ENCODE results near the gene APOL3.
"Not testable (repeated sequence)": the region's sequence is repeated elsewhere in the genome, so short reads cannot be mapped to it uniquely, and the experiment has no call there.

APOL3 gene

GRCh38 chr22:36193171-36193570, 32.6 kb upstream of the APOL3 start:
- DNase-seq (ENCODE audit: low read depth), result no peak

GRCh38 chr22:36192542-36192941, 32.0 kb upstream of the APOL3 start:
- peak; percentile 36 for DNase-seq (ENCODE audit: low read depth)

- no peak for DNase-seq (ENCODE audit: low read depth)
Measured at GRCh38 chr22:36191106-36191836, 30.7 kb upstream of the APOL3 start.

- DNase-seq (ENCODE audit: low read depth), result not testable (repeated sequence)
Measured at GRCh38 chr22:36187862-36188261, 27.3 kb upstream of the APOL3 start.

- no peak for DNase-seq (ENCODE audit: low read depth)
Measured at GRCh38 chr22:36185828-36186624, 25.5 kb upstream of the APOL3 start.

GRCh38 chr22:36184433-36185025, 24.0 kb upstream of the APOL3 start:
- DNase-seq (ENCODE audit: low read depth), result peak; percentile 32

DNA sequence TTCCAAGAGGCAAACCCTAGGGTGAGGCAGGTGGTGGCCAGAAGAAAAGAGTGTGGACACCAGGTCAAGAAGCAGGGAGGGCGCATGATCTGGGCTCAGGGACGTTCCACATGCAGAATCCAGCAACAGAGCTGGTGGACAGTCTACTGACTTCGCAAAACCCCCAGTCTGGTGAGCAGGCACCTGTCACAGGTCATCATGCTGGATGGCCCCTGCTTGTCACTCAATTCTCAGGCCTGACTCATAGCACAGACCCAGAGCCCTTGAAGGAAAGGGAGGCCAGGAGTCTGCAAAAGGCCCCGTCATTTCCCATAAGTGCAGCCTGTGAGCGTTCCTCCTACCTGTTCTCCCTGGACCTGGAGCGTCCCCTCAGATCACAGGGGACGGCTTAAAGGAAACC, 22.9 kb upstream of the APOL3 start:
- DNase-seq (ENCODE audit: low read depth), result no peak

DNA sequence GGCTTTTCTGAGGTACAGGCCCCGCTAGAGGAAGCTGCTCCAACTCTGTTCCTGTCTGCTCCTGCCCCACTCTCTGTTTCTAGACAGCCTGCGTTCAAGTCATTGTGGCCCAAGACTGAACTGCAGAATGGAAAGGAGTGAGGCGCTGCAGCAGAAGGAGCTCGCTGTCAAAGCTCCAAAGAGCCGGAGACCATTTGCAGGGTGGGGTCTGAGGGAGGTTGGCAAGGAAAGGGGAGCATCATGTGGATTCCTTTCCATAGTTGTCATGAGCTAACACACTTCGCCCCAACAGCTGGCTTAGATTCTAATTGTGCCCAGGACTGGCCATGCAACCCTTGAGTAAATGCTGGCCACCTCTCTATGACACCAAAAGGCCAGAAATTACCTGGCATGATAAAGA, 22.3 kb upstream of the APOL3 start:
- no peak for DNase-seq (ENCODE audit: low read depth)

GRCh38 chr22:36182056-36182455, 21.5 kb upstream of the APOL3 start:
- peak; percentile 55 for DNase-seq (ENCODE audit: low read depth)

- DNase-seq (ENCODE audit: low read depth), result no peak
Measured at GRCh38 chr22:36180928-36181327, 20.4 kb upstream of the APOL3 start.

DNA sequence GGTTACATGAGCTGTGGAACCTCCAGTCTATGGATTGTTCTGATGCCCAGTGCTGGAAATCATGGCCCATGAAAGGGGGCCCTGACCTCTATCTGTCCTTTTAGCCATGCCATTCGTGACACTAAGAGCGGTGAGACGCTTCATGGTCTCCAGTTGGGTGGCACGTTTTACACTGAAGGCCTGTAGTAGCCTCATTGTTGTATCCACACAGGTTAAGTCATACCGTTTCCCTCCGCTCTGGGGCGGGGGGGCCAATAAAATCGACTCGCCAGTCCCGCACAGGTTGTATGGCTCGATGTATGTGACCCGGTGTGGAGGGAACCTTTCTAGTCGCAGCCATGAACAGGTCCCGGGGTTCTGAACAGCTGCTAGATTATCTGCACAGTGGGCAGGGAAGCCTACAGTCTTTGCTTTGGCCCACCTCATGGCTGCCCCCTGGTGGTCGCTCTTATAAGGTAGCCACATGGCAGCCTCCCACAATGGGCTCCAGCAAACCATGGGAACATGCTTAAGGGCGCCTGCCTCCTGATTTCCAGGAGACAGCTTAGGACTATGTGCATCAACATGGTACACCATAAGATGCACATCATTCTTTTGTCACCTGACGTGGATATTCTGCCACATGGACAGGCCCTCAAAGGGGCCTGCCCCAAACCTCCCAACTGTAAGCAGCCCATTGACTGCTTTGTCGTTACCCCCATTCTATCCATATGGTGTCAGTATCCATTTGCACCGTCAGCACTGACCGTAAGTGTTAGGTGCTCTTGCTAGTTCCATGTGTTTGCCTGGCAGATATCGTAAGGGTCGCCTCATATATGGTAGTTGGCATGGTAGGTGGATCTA, 19.7 kb upstream of the APOL3 start:
- DNase-seq (ENCODE audit: low read depth), result peak; percentile 51

DNA sequence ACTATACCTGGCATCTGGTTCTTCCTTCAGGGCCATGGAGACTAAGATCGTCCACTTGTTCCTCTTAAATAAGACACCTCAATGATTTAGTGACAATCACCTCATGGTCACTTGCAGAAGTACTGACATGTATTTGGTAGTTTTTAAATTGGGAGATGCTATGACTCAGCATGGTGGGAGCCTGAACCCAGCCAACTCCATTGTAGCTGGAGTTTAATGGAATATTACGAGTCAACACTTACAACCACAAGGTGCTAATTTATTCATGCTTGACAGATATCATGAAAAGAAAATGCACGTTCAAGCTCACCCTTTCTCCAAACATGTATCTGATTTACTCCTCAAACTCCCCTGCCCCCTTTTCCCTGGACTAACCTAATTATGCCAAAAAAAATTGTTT, 16.6 kb upstream of the APOL3 start:
- DNase-seq (ENCODE audit: low read depth), result no peak

DNA sequence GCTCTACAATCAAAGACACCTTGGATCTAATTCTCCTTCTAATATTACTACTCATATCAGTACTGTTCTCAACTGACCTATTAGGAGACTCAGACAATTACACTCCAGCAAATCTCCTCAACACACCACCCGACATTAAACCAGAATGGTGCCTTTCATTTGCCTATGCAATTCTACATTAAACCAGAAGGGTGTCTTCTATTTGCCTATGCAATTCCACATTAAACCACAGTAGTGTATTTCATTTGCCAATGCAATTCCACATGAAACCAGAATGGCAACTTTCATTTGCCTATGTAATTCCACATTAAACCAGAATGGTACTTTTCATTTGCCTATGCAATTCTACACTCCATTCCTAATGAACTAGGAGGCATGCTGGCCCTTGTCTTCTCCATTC, 15.3 kb upstream of the APOL3 start:
- DNase-seq (ENCODE audit: low read depth), result no peak

- no peak for DNase-seq (ENCODE audit: low read depth)
Measured at GRCh38 chr22:36171941-36172340, 11.4 kb upstream of the APOL3 start.

DNA sequence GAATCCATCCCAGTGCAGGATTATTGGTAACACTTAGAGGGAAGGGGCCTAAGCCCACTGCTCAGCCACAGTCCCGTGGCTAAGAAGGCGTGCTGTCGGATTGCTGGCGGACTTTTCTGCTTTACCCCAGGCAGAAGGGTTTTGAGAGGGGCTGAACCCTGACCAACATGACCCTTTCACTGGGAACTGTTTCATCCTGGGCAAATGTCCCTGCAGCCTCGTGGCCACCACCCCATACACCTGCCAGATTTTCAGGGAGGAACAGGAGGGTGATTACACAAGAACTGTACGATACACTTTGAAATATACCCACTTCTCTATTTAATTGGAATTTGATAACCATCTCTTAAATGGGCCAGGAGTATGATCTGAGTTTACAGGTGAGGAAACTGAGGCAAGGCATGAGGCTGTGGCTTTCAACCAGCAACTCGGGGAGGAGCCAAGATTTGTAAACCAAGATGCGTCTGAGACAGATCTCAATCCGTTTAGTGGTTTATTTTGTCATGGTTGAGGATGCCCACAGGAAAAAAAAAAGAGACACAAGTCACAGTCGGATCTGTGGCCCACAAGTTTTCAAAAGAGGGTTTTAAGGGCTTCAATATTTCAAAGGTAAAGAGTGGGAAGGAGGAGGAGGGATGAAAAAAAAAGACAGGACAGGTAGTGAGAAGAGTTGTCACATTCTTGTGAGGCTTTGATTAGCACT, 6.1 kb upstream of the APOL3 start:
- no peak for DNase-seq (ENCODE audit: low read depth)

DNA sequence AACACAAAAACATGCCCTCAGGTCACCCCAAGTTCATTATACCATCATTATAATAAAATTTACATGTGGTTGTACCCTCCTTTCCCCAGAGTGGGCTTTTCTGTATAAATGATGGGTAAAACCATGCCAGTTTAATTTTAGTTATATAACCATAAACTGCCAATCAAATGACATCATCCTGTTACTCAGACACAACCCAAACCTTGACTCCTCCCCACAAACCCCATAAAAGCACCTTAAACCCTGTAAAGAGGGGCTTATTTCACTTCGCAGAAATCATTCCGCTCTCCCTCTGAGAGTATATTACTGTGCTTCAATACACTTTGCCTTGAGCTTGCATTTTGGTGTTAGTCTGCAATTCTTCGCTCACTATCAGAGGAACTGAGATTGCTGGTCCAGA, 5.5 kb upstream of the APOL3 start:
- DNase-seq (ENCODE audit: low read depth), result no peak

GRCh38 chr22:36165141-36165540, 4.6 kb upstream of the APOL3 start:
- no peak for DNase-seq (ENCODE audit: low read depth)

DNA sequence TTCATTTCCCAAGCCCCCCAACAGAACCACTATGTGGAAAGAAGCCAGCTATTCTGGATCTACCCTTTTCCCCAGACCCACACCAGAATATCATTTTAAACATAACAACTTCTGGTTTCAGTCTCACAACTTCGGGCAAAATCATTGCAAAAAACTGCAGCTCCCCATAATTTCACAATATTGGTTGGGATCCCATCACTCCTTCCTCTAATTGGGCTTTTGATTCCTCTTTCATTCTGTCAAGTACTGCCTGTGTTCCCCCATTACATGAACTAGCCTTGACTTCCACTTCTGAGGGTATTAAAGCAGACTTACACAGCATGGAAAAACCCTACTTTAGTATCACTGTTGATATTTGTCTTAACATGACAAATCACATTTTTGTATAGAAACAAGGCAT, 4.1 kb upstream of the APOL3 start:
- no peak for DNase-seq (ENCODE audit: low read depth)

- no peak for DNase-seq (ENCODE audit: low read depth)
Measured at GRCh38 chr22:36163497-36163896, 2.9 kb upstream of the APOL3 start.

DNA sequence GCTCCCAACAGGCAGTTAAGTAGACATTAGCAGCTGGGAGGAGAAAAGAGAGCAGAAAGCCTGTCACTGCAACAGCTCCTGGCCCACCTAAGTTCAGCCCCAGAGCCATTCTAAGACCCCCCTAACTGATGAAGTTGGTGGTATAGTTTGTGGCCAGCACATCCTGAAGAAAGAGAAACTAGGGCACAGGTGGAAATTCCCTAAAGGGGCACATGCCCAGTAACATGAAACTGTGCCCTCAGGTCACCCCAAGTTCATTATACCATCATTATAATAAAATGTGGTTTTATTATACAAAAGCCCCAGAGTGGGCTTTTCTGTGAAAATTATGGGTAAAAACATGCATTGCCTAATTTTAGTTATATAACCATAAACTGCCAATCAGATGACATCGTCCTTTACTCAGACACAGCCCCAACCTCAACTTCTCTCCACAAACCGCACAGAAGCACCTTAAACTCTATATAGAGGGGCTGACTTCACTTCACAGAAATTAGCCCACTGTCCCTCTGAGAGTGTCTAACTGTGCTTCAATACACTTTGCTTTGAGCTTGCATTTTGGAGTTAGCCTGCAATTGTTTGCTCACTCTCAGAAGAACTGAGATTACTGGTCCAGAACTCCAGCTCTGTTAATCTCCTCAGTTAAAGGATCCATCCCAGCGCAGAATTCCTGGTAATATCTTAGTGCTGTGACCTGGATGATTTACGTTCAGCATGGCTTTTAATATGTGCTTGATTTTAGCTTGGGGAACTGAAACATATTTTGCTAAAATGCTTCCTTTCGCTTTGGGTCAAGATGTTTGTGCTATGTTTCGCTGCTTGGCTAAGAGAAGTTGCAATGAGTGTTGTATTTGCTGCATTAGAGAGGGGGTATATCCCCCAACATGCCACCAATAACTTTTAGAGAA, 1.8 kb upstream of the APOL3 start:
- no peak for DNase-seq (ENCODE audit: low read depth)

- DNase-seq (ENCODE audit: low read depth), result not testable (repeated sequence)
Measured at GRCh38 chr22:36161793-36162126, 1.2 kb upstream of the APOL3 start.

Data from iris pigment epithelial cell (primary cell).